Measurements from ENCODE around the gene WDR33. TPM values are rescaled to one million over a fixed set of nuclear protein-coding genes. Genes with fewer than 3 reads are reported as not detected.

Gene WDR33
- total and polyA plus RNA-seq, 2 of the 4 experiments (the other 2 are of a cell fraction) = 19.6 to 41.2 TPM

GRCh38 chr2:127735044-127735443, 75.9 kb downstream of the WDR33 start:
- no peak overlapping the region for H3K23ac ChIP-seq (ENCODE audit: low read depth, low read length)
- no peak overlapping the region for H2BK15ac ChIP-seq (ENCODE audit: low read depth, low read length)
- no peak overlapping the region for H4K91ac ChIP-seq (ENCODE audit: insufficient read depth, low read depth, low read length)
- no peak overlapping the region for H3K4me3 ChIP-seq (ENCODE audit: insufficient read depth, low read depth, low read length)
- no peak overlapping the region for H2AK5ac ChIP-seq (ENCODE audit: low read depth, low read length)
- no peak overlapping the region for H3K27ac ChIP-seq (ENCODE audit: insufficient read depth, low read length)
- in situ Hi-C loops (cut with MboI; ENCODE audit: low sequenced_read_pairs) (no loop called here), intact Hi-C loops (cut with micrococcal nuclease) (no loop called here), dilution Hi-C loops (cut with HindIII; ENCODE audit: low sequenced_read_pairs, unreplicated experiment) (no loop called here)
- TF ChIP-seq, protein P1, sequence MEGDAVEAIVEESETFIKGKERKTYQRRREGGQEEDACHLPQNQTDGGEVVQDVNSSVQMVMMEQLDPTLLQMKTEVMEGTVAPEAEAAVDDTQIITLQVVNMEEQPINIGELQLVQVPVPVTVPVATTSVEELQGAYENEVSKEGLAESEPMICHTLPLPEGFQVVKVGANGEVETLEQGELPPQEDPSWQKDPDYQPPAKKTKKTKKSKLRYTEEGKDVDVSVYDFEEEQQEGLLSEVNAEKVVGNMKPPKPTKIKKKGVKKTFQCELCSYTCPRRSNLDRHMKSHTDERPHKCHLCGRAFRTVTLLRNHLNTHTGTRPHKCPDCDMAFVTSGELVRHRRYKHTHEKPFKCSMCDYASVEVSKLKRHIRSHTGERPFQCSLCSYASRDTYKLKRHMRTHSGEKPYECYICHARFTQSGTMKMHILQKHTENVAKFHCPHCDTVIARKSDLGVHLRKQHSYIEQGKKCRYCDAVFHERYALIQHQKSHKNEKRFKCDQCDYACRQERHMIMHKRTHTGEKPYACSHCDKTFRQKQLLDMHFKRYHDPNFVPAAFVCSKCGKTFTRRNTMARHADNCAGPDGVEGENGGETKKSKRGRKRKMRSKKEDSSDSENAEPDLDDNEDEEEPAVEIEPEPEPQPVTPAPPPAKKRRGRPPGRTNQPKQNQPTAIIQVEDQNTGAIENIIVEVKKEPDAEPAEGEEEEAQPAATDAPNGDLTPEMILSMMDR (conservative IDR thresholded peaks at IDR 0.05; ENCODE audit: low read depth, low read length) = no peak
- no peak overlapping the region for H3K14ac ChIP-seq (replicated peaks; ENCODE audit: low read depth, low read length)
- no peak overlapping the region for H3K4me2 ChIP-seq (ENCODE audit: low read depth, low read length)
- H2AK9ac ChIP-seq (replicated peaks; ENCODE audit: low read depth, low read length, poor library complexity) = no peak overlapping the region
- H3K56ac ChIP-seq (ENCODE audit: extremely low read depth, insufficient read depth, low read length) = no peak overlapping the region
- H4K5ac ChIP-seq (ENCODE audit: low read depth, low read length) = no peak overlapping the region
- no CpG with 5 or more reads among the region's 2 CpGs for WGBS, 2 experiments (ENCODE audit: extremely low coverage in 2 of 2, insufficient read length in 1 of 2)
- ChIA-PET CTCF (no interaction called here), POLR2A (ENCODE audit: unreplicated experiment) (no interaction called here)
- H3K4ac ChIP-seq (ENCODE audit: low read depth, low read length) = no peak overlapping the region
- H3K79me1 ChIP-seq (ENCODE audit: low read depth in 1 of 2, low read length in 2 of 2) = peaks cover 4 to 14% of the 10 kb centered on the region in 2 experiments; a peak in 2 of 4 replicates
- H4K8ac ChIP-seq (ENCODE audit: low read depth in 2 of 2, low read length in 2 of 2) = no peak overlapping the region
- no peaks in the 10 kb centered on the region for H3K27me3 ChIP-seq (ENCODE audit: control insufficient read depth, insufficient read depth, low read length)
- DNase-seq = no peak
- no peaks in the 10 kb centered on the region for H3K9me3 ChIP-seq (ENCODE audit: control insufficient read depth, insufficient read depth, low read length)
- no peak overlapping the region for H3K9ac ChIP-seq (ENCODE audit: low read depth, low read length)
- peaks cover 5% of the 10 kb centered on the region; the same call in 1 of the 2 replicates for H3K4me1 ChIP-seq (ENCODE audit: control insufficient read depth, insufficient read depth, low read length)
- H2BK20ac ChIP-seq (ENCODE audit: low read depth, low read length) = no peak overlapping the region
- H3K9me1 ChIP-seq (ENCODE audit: insufficient read depth, low read length) = peaks cover 5% of the 10 kb centered on the region
- no TSS peak for BruUV-seq (replicated peaks)
- H3K36me3 ChIP-seq (ENCODE audit: control insufficient read depth, insufficient read depth, low read length) = peaks cover under 1% of the 10 kb centered on the region; the same call in 1 of the 2 replicates
- ATAC-seq (ENCODE audit: low read depth) = no peak
- no peak overlapping the region for H3K18ac ChIP-seq (ENCODE audit: low read depth, low read length)
- no peak overlapping the region for H2BK5ac ChIP-seq (ENCODE audit: low read depth, low read length, poor library complexity, severe bottlenecking)
- H2AFZ ChIP-seq (replicated peaks; ENCODE audit: low read length, poor library complexity) = no peak overlapping the region
- H2BK120ac ChIP-seq (ENCODE audit: low read depth, low read length) = no peak overlapping the region
- no peaks in the 10 kb centered on the region for H4K20me1 ChIP-seq (ENCODE audit: insufficient read depth, low read length)
